Measurements from ENCODE around the gene PPP6R1.

PPP6R1 gene

GRCh38 chr19:55257461-55258420, 1.1 kb downstream of the PPP6R1 start:
- DNase-seq = peak; percentile 63
- Mint-ChIP-seq H3K27me3 (no peaks in the 10 kb centered on the region), H3K27ac (peak overlapping the region; percentile 97), H3K36me3 (ENCODE audit: low read depth) (peaks cover 75% of the 10 kb centered on the region), H3K4me1 (ENCODE audit: low read depth) (peaks cover 51% of the 10 kb centered on the region), H3K4me3 (peak overlapping the region; percentile 97), H3K9me3 (no peaks in the 10 kb centered on the region)

GRCh38 chr19:55256562-55257460, 2.0 kb downstream of the PPP6R1 start:
- peaks cover 59% of the 10 kb centered on the region for H3K4me1 Mint-ChIP-seq (ENCODE audit: low read depth)
- peak overlapping the region; percentile 97 for H3K27ac Mint-ChIP-seq
- H3K36me3 Mint-ChIP-seq (ENCODE audit: low read depth) = peaks cover 74% of the 10 kb centered on the region
- peak overlapping the region; percentile 97 for H3K4me3 Mint-ChIP-seq
- H3K9me3 Mint-ChIP-seq = no peaks in the 10 kb centered on the region
- H3K27me3 Mint-ChIP-seq = no peaks in the 10 kb centered on the region
- no peak for DNase-seq

DNA sequence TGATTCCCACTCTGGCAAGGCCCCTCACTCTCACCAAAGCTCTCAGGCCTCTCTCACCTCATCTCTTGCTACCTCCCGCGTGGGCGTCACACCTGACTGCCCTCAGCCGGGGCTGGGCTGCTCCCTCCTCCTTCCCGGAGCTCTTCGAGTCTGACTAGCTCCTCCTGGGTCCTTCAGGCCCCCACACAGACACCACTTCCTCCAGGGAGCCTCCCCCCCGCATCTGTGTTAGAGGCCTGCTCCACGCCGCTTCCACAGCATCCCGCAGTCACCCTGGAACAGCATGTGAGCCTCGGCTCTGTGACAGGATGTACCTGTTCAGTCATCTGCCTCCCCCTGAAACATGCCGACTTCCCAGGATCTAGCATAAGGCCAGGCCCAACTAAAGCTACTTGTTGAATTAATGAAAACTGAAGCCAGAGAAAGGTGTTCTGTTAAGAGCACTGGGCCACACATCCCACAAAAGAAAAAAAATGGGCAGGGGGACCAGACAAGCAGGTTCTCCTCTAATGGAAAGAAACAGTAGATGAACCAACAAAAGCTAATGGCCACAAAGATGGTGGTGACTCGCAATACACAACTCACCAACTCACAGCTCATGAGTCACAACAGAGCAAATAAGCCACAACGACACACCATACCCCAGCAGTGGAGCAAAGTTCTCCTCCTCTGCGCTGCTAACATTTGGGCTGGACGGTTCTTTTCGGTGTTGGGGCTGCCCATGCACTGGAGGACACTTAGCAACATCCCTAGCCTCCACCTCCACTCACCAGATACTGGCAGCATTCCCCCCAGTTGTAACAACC, 3.0 kb downstream of the PPP6R1 start:
- no peaks in the 10 kb centered on the region for H3K9me3 Mint-ChIP-seq
- peak; percentile 67 for DNase-seq
- H3K27ac Mint-ChIP-seq = peak overlapping the region; percentile 97
- H3K4me3 Mint-ChIP-seq = peak overlapping the region; percentile 97
- H3K27me3 Mint-ChIP-seq = no peaks in the 10 kb centered on the region
- peaks cover 80% of the 10 kb centered on the region for H3K36me3 Mint-ChIP-seq (ENCODE audit: low read depth)
- peaks cover 69% of the 10 kb centered on the region for H3K4me1 Mint-ChIP-seq (ENCODE audit: low read depth)

DNA sequence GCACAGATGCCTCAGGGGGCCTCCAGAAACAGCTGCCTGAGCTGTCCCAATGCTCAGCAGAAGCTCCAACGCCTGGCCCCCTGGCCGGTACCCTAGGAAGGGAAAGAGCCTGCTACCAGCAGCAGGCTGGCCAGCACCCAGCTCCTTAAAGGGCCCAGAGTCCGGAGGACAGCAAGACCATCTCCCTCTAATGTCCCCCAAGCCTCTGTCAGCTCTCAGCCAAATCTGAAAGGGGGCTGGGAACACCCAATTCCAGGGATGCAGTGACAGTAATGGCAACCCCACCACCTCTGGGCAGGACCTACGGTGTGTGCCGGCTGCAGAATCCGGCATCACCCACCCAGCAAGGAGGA, 4.2 kb downstream of the PPP6R1 start:
- no peaks in the 10 kb centered on the region for H3K27me3 Mint-ChIP-seq
- H3K36me3 Mint-ChIP-seq (ENCODE audit: low read depth) = peaks cover 87% of the 10 kb centered on the region
- DNase-seq = peak; percentile 45
- H3K4me3 Mint-ChIP-seq = peak overlapping the region; percentile 97
- peaks cover 71% of the 10 kb centered on the region for H3K4me1 Mint-ChIP-seq (ENCODE audit: low read depth)
- H3K9me3 Mint-ChIP-seq = no peaks in the 10 kb centered on the region
- H3K27ac Mint-ChIP-seq = peak overlapping the region; percentile 97

DNA sequence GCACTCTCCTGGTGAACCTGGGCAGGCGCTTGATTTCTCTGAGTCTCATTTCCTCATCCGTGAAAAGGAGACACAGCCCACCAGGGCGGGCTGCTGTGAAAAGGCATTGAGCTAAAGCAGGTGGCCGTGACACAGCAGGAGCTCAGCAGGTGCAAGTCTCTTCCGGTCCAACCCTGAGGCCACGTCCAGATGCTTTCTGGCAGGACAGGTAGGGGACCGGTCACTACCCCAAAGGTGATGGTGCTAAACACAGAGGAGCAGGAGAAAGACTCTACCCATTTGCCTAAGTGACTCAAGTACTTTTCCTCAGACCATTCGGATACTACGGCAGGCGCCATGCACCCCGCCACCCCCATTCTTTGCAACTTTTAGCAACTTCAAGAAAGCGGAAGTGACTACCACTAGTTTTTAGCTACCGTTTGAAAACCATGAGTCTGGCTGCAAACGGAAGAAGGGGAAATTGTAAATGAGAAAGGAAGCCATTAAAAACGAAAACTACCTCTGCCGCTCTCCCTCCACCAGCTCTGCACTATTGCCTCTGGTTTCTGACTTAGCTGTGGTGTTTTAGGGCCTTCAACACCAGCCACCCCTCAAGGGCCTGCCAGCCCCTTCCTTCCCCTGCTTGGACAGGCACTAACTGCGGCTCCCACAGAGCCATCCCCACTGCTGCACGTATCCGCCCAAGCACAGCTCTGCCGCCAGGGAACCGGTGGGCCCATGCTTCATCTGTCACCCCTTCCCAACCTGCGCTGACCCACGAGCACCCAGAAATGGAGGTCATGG, 4.8 kb downstream of the PPP6R1 start:
- no peaks in the 10 kb centered on the region for H3K27me3 Mint-ChIP-seq
- peak; percentile 78 for DNase-seq
- H3K4me3 Mint-ChIP-seq = peak overlapping the region; percentile 97
- H3K36me3 Mint-ChIP-seq (ENCODE audit: low read depth) = peaks cover 88% of the 10 kb centered on the region
- no peaks in the 10 kb centered on the region for H3K9me3 Mint-ChIP-seq
- H3K4me1 Mint-ChIP-seq (ENCODE audit: low read depth) = peaks cover 70% of the 10 kb centered on the region
- peak overlapping the region; percentile 97 for H3K27ac Mint-ChIP-seq

- peaks cover 95% of the 10 kb centered on the region for H3K36me3 Mint-ChIP-seq (ENCODE audit: low read depth)
- H3K4me1 Mint-ChIP-seq (ENCODE audit: low read depth) = peaks cover 80% of the 10 kb centered on the region
- peak overlapping the region; percentile 97 for H3K4me3 Mint-ChIP-seq
- peak overlapping the region; percentile 97 for H3K27ac Mint-ChIP-seq
- H3K27me3 Mint-ChIP-seq = no peaks in the 10 kb centered on the region
- no peak for DNase-seq
- no peaks in the 10 kb centered on the region for H3K9me3 Mint-ChIP-seq
Observed at GRCh38 chr19:55252760-55253663, 5.8 kb downstream of the PPP6R1 start.

DNA sequence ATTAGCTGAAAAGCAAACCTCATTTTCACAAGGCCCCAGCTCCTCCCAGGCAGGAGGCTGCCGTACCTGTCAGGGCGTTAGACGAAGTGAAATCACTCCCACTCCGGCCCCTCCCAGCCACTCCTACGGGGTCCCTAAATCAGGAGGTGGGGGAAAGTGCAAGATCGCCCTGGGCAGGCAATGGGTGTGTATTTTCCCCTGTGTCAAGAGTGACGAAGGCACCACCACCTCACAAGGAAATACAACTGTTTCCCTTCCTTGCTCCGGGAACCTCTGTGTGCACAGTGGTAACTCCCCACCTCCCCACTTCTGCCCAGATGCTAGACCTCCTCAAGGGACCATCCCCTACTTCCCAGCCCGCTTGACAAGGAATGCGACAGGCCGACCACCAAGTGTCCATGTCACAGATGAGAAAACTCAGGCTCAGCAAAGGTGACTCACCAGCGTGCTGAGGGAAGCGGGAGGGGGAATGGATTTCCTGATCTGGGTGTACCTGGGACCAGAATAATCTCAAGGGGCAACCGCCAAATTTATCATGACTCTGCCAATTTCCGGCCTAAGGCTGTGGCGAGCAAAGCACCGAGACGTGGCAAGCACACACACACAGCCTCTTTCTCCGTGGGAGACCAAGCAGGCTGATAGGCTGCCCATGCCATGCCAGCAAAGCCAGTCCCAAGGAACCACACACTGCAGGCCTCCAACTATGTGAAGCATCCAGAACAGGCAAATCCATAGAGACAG, 7.3 kb downstream of the PPP6R1 start:
- H3K4me3 Mint-ChIP-seq = peak overlapping the region; percentile 97
- DNase-seq = peak; percentile 61
- peaks cover 95% of the 10 kb centered on the region for H3K36me3 Mint-ChIP-seq (ENCODE audit: low read depth)

GRCh38 chr19:55250262-55251036, 8.4 kb downstream of the PPP6R1 start:
- H3K36me3 Mint-ChIP-seq (ENCODE audit: low read depth) = peaks cover 94% of the 10 kb centered on the region
- H3K27me3 Mint-ChIP-seq = no peaks in the 10 kb centered on the region
- H3K4me1 Mint-ChIP-seq (ENCODE audit: low read depth) = peaks cover 66% of the 10 kb centered on the region
- no peaks in the 10 kb centered on the region for H3K9me3 Mint-ChIP-seq
- no peak for DNase-seq
- H3K4me3 Mint-ChIP-seq = peak overlapping the region; percentile 97
- peak overlapping the region; percentile 97 for H3K27ac Mint-ChIP-seq

More for the DNA sequence above, 7.3 kb downstream of the PPP6R1 start:
- H3K4me1 Mint-ChIP-seq (ENCODE audit: low read depth) = peaks cover 76% of the 10 kb centered on the region
- H3K9me3 Mint-ChIP-seq = no peaks in the 10 kb centered on the region
- no peaks in the 10 kb centered on the region for H3K27me3 Mint-ChIP-seq
- peak overlapping the region; percentile 97 for H3K27ac Mint-ChIP-seq

- peaks cover 94% of the 10 kb centered on the region for H3K36me3 Mint-ChIP-seq (ENCODE audit: low read depth)
- H3K4me1 Mint-ChIP-seq (ENCODE audit: low read depth) = peaks cover 62% of the 10 kb centered on the region
- H3K27ac Mint-ChIP-seq = peak overlapping the region; percentile 97
- H3K9me3 Mint-ChIP-seq = no peaks in the 10 kb centered on the region
- H3K4me3 Mint-ChIP-seq = no peak overlapping the region
- DNase-seq = no peak
- H3K27me3 Mint-ChIP-seq = no peaks in the 10 kb centered on the region
Observed at GRCh38 chr19:55249841-55250240, 9.0 kb downstream of the PPP6R1 start.

- H3K27ac Mint-ChIP-seq = peak overlapping the region; percentile 62
- H3K4me3 Mint-ChIP-seq = no peak overlapping the region
- H3K9me3 Mint-ChIP-seq = no peaks in the 10 kb centered on the region
- no peak for DNase-seq
- H3K36me3 Mint-ChIP-seq (ENCODE audit: low read depth) = peaks cover 94% of the 10 kb centered on the region
- no peaks in the 10 kb centered on the region for H3K27me3 Mint-ChIP-seq
- peaks cover 54% of the 10 kb centered on the region for H3K4me1 Mint-ChIP-seq (ENCODE audit: low read depth)
Observed at GRCh38 chr19:55248704-55249103, 10.1 kb downstream of the PPP6R1 start.

DNA sequence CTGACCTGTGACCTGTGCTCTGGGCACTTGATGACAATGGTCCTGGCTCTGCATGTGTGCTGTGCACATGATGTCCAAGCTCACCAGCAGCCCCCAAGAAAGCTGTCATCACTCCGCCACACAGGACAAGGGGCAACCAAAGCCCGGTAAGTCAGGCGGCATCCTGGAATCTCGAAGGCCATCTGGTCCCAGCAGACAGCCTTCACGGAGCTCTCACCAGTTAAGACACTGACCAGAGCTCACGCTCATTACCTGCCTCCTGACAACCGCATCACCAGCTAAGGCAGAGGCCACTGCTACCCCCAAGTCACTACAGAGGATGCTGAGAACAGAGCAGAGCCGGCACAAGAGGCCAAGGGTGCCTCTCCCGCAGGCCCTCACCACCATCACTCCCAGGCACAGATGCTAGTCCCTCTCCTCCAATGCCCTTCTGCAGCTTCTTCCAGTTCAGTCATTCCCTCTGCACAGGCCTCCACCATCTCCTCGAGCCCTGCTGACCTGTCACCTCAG, 10.6 kb downstream of the PPP6R1 start:
- peaks cover 49% of the 10 kb centered on the region for H3K4me1 Mint-ChIP-seq (ENCODE audit: low read depth)
- no peaks in the 10 kb centered on the region for H3K27me3 Mint-ChIP-seq
- H3K4me3 Mint-ChIP-seq = no peak overlapping the region
- no peaks in the 10 kb centered on the region for H3K9me3 Mint-ChIP-seq
- peaks cover 94% of the 10 kb centered on the region for H3K36me3 Mint-ChIP-seq (ENCODE audit: low read depth)
- peak overlapping the region; percentile 62 for H3K27ac Mint-ChIP-seq
- no peak for DNase-seq
